WTC11 (cell line): ENCODE data around the gene NKD1. TPM values are rescaled to one million over a fixed set of nuclear protein-coding genes. Genes with fewer than 3 reads are reported as not detected.

Experiments
- ATAC-seq: fragments of 200-7000 bp; cut with Tn5 transposase; 2 replicates; pipeline ENCODE4 v1.10.0; 2021; ENCODE audit warnings: mild to moderate bottlenecking, moderate library complexity
- CTCF ChIA-PET: fragments of 300-600 bp; sonication (Branson Sonifier 250); formaldehyde crosslinking; loops from one replicate; lab custom pipeline; 2021; ENCODE audit warnings: antibody characterized with exemption; lab: Charles Lee
- POLR2A ChIA-PET: fragments of 350-600 bp; sonication (Branson Sonifier 250); formaldehyde crosslinking; loops from one replicate; lab custom pipeline; 2021; ENCODE audit warnings: antibody characterized with exemption; lab: Charles Lee
- DNase-seq: peaks from one replicate; pipeline ENCODE4 v3.0.0; 2021; ENCODE audit warnings: low spot score
- H3K27ac Mint-ChIP-seq: 2 replicates; pipeline ENCODE4 v1.8.0; 2021; ENCODE audit warnings: mixed read lengths
- H3K27me3 Mint-ChIP-seq: 2 replicates; pipeline ENCODE4 v1.8.0; 2021; ENCODE audit warnings: low read depth, mild to moderate bottlenecking, moderate library complexity, mixed read lengths
- H3K36me3 Mint-ChIP-seq: 2 replicates; pipeline ENCODE4 v1.8.0; 2021; ENCODE audit warnings: mixed read lengths
- H3K4me1 Mint-ChIP-seq: 2 replicates; pipeline ENCODE4 v1.8.0; 2022; ENCODE audit warnings: mixed read lengths
- H3K4me3 Mint-ChIP-seq: 2 replicates; pipeline ENCODE4 v1.8.0; 2021; ENCODE audit warnings: mild to moderate bottlenecking, moderate library complexity, mixed read lengths
- H3K9me3 Mint-ChIP-seq: 2 replicates; pipeline ENCODE4 v1.8.0; 2021; ENCODE audit warnings: mixed read lengths
- ATF2 ChIP-seq: sonication (generic); formaldehyde crosslinking; IDR thresholded peaks from 2 replicates; pipeline ENCODE4 v1.8.1; 2022; ENCODE audit warnings: low read depth, missing genetic modification reagents, borderline replicate concordance
- ATF6 ChIP-seq: sonication (generic); formaldehyde crosslinking; IDR thresholded peaks from 2 replicates; pipeline ENCODE4 v1.8.1; 2023; ENCODE audit warnings: mild to moderate bottlenecking, missing genetic modification reagents
- CBFB ChIP-seq: sonication (generic); formaldehyde crosslinking; IDR thresholded peaks from 2 replicates; pipeline ENCODE4 v1.8.1; 2022; ENCODE audit warnings: mild to moderate bottlenecking, low read depth, missing genetic modification reagents
- E2F4 ChIP-seq: sonication (generic); formaldehyde crosslinking; IDR thresholded peaks from 2 replicates; pipeline ENCODE4 v1.8.1; 2022; ENCODE audit warnings: low read depth, mild to moderate bottlenecking, moderate library complexity, missing genetic modification reagents, borderline replicate concordance
- ERG ChIP-seq: fragments of 250-450 bp; sonication (Bioruptor Pico); IDR thresholded peaks from 2 replicates; pipeline ENCODE4 v1.8.0; 2021; ENCODE audit warnings: mild to moderate bottlenecking
- GABPB1 ChIP-seq: sonication (generic); formaldehyde crosslinking; IDR thresholded peaks from 2 replicates; pipeline ENCODE4 v1.8.1; 2023; ENCODE audit warnings: mild to moderate bottlenecking, missing genetic modification reagents
- JUN ChIP-seq: sonication (generic); formaldehyde crosslinking; IDR thresholded peaks from 2 replicates; pipeline ENCODE4 v1.8.0; 2023; ENCODE audit warnings: mild to moderate bottlenecking, missing genetic modification reagents
- MLX ChIP-seq: sonication (generic); formaldehyde crosslinking; IDR thresholded peaks from 2 replicates; pipeline ENCODE4 v1.8.1; 2023; ENCODE audit warnings: mild to moderate bottlenecking, missing genetic modification reagents, moderate library complexity
- MXD4 ChIP-seq: fragments of 250-450 bp; sonication (Bioruptor Pico); IDR thresholded peaks from 2 replicates; pipeline ENCODE4 v1.8.0; 2021; ENCODE audit warnings: mild to moderate bottlenecking, moderate library complexity, borderline replicate concordance
- OVOL2 ChIP-seq: fragments of 250-450 bp; sonication (Bioruptor Pico); IDR thresholded peaks from 2 replicates; pipeline ENCODE4 v1.9.0; 2021; ENCODE audit warnings: mild to moderate bottlenecking, borderline replicate concordance
- RELA ChIP-seq: sonication (generic); formaldehyde crosslinking; IDR thresholded peaks from 2 replicates; pipeline ENCODE4 v1.8.1; 2022; ENCODE audit warnings: missing genetic modification reagents, mild to moderate bottlenecking, borderline replicate concordance
- SOX15 ChIP-seq: fragments of 250-450 bp; sonication (Bioruptor Pico); IDR thresholded peaks from 2 replicates; pipeline ENCODE4 v1.9.0; 2021; ENCODE audit warnings: mild to moderate bottlenecking
- STAT6 ChIP-seq: sonication (generic); formaldehyde crosslinking; conservative IDR thresholded peaks from 2 replicates; pipeline ENCODE4 v1.8.1; 2023; ENCODE audit warnings: mild to moderate bottlenecking, low read depth, missing genetic modification reagents, moderate library complexity
- TEAD1 ChIP-seq: sonication (generic); formaldehyde crosslinking; IDR thresholded peaks from 2 replicates; pipeline ENCODE4 v1.8.0; 2022; ENCODE audit warnings: mild to moderate bottlenecking, missing genetic modification reagents
- TEAD4 ChIP-seq: sonication (generic); formaldehyde crosslinking; IDR thresholded peaks from 2 replicates; pipeline ENCODE4 v1.8.0; 2022; ENCODE audit warnings: mild to moderate bottlenecking, missing genetic modification reagents
- ZMAT4 ChIP-seq: fragments of 250-450 bp; sonication (Bioruptor Pico); IDR thresholded peaks from 2 replicates; pipeline ENCODE4 v1.9.0; 2021; ENCODE audit warnings: mild to moderate bottlenecking
- ZNF281 ChIP-seq: sonication (generic); formaldehyde crosslinking; IDR thresholded peaks from 2 replicates; pipeline ENCODE4 v1.8.0; 2023; ENCODE audit warnings: mild to moderate bottlenecking, missing genetic modification reagents
- ZNF317 ChIP-seq: sonication (generic); formaldehyde crosslinking; IDR thresholded peaks from 2 replicates; pipeline ENCODE4 v1.8.1; 2023; ENCODE audit warnings: low read depth, mild to moderate bottlenecking, moderate library complexity, missing genetic modification reagents, borderline replicate concordance
- ZNF425 ChIP-seq: fragments of 250-450 bp; sonication (Bioruptor Pico); conservative IDR thresholded peaks from 2 replicates; pipeline ENCODE4 v1.9.0; 2021; ENCODE audit warnings: mild to moderate bottlenecking
- total RNA-seq: library from RNA; stranded (reverse); gene quantifications from 3 replicates; pipeline ENCODE4 v1.2.3, GENCODE V29; 2021

The NKD1 gene
- total RNA-seq, 1 experiment from 2014 or later: 6.0 TPM

- TF ChIP-seq OVOL2 (CRISPR knock-in tag): no peak
- TF ChIP-seq, all 79 proteins: peak for 0
Observed at GRCh38 chr16:50550866-50551641, 2.9 kb downstream of the NKD1 start (continued).

GRCh38 chr16:50552476-50553101, 4.4 kb downstream of the NKD1 start:
- Mint-ChIP-seq H3K27ac (no peak overlapping the region), H3K9me3 (peaks cover 8% of the 10 kb centered on the region), H3K36me3 (peaks cover 13% of the 10 kb centered on the region)
- no peak for ATAC-seq
- CTCF ChIA-PET: no interaction called here
- POLR2A ChIA-PET: no interaction called here
- TF ChIP-seq GABPB1 (CRISPR knock-in tag): no peak
- no peak for TF ChIP-seq ATF6
- TF ChIP-seq ZNF317 (CRISPR knock-in tag): no peak
- no peak for TF ChIP-seq ZNF425 (CRISPR knock-in tag)
- TF ChIP-seq RELA (CRISPR knock-in tag): no peak
- no peak for TF ChIP-seq ZMAT4 (CRISPR knock-in tag)
- TF ChIP-seq TEAD4 (CRISPR knock-in tag): no peak
- TF ChIP-seq MLX: no peak
- TF ChIP-seq CBFB (CRISPR knock-in tag): no peak
- TF ChIP-seq ERG: no peak
- TF ChIP-seq JUN: no peak
- no peak for TF ChIP-seq TEAD1 (CRISPR knock-in tag)
- TF ChIP-seq MXD4 (CRISPR knock-in tag): no peak
- no peak for TF ChIP-seq ZNF281
- TF ChIP-seq STAT6: no peak
- no peak for TF ChIP-seq ATF2
- TF ChIP-seq SOX15 (CRISPR knock-in tag): no peak
- TF ChIP-seq E2F4 (CRISPR knock-in tag): no peak
- TF ChIP-seq, all 79 proteins: peak for 0
- H3K4me1 Mint-ChIP-seq: peaks cover 5% of the 10 kb centered on the region
- H3K27me3 Mint-ChIP-seq: peaks cover 23% of the 10 kb centered on the region
- DNase-seq: no peak
- no peak overlapping the region for H3K4me3 Mint-ChIP-seq
